NCI-H146 (cell line): ENCODE results near the gene UACA.
"Not testable (repeated sequence)": the region's sequence is repeated elsewhere in the genome, so short reads cannot be mapped to it uniquely, and the experiment has no call there.

ENCODE experiments used
- DNase-seq: peaks from one replicate; lab custom pipeline; 2025; lab: John Stamatoyannopoulos, UW

Gene UACA

GRCh38 chr15:70753101-70753829, 10.1 kb downstream of the UACA start:
- DNase-seq = no peak

GRCh38 chr15:70752193-70752635, 11.1 kb downstream of the UACA start:
- no peak for DNase-seq

GRCh38 chr15:70750203-70750869, 13.0 kb downstream of the UACA start:
- DNase-seq = no peak

- no peak for DNase-seq
Measured at GRCh38 chr15:70748281-70748747, 15.0 kb downstream of the UACA start.

- not testable (repeated sequence) for DNase-seq
Measured at GRCh38 chr15:70746598-70746997, 16.8 kb downstream of the UACA start.

- no peak for DNase-seq
Measured at GRCh38 chr15:70742928-70743327, 20.4 kb downstream of the UACA start.

GRCh38 chr15:70741677-70742293, 21.6 kb downstream of the UACA start:
- no peak for DNase-seq

- no peak for DNase-seq
Measured at GRCh38 chr15:70741107-70741531, 22.2 kb downstream of the UACA start.

GRCh38 chr15:70735040-70735439, 28.3 kb downstream of the UACA start:
- DNase-seq = not testable (repeated sequence)

- DNase-seq = no peak
Measured at GRCh38 chr15:70729164-70729563, 34.2 kb downstream of the UACA start.

- DNase-seq = no peak
Measured at GRCh38 chr15:70726753-70727152, 36.6 kb downstream of the UACA start.

- DNase-seq = no peak
Measured at GRCh38 chr15:70723927-70724326, 39.4 kb downstream of the UACA start.

- DNase-seq = no peak
Measured at GRCh38 chr15:70723122-70723422, 40.3 kb downstream of the UACA start.

- peak; percentile 51 for DNase-seq
Measured at GRCh38 chr15:70722266-70723121, 40.9 kb downstream of the UACA start.

GRCh38 chr15:70720228-70721016, 42.9 kb downstream of the UACA start:
- no peak for DNase-seq

GRCh38 chr15:70717237-70717793, 46.0 kb downstream of the UACA start:
- no peak for DNase-seq

- no peak for DNase-seq
Measured at GRCh38 chr15:70715840-70716485, 47.4 kb downstream of the UACA start.

GRCh38 chr15:70714565-70714964, 48.8 kb downstream of the UACA start:
- DNase-seq = no peak

GRCh38 chr15:70714015-70714414, 49.3 kb downstream of the UACA start:
- no peak for DNase-seq

GRCh38 chr15:70712271-70712670, 51.1 kb downstream of the UACA start:
- no peak for DNase-seq

- DNase-seq = no peak
Measured at GRCh38 chr15:70710714-70711113, 52.6 kb downstream of the UACA start.
